HCT116 (cell line): Measurements from ENCODE around the gene TSC1.

Experiments used
- EGR1 ChIP-seq: IDR thresholded peaks from 2 replicates; pipeline ENCODE4 v1.6.1; 2012; ENCODE audit warnings: low read depth
- ELF1 ChIP-seq: IDR thresholded peaks from 2 replicates; pipeline ENCODE4 v1.6.1; 2012; ENCODE audit warnings: low read depth, borderline replicate concordance
- EZH2 ChIP-seq: fragments of 200-600 bp; sonication (generic); IDR thresholded peaks from 2 replicates; pipeline ENCODE4 v1.6.1; 2017; ENCODE audit warnings: antibody characterized with exemption, mixed run types
- EZH2phosphoT487 ChIP-seq: fragments of 200-600 bp; IDR thresholded peaks from 2 replicates; pipeline ENCODE4 v1.6.1; 2018; ENCODE audit warnings: antibody characterized with exemption, borderline replicate concordance
- POLR2A ChIP-seq: IDR thresholded peaks from 2 replicates; pipeline ENCODE4 v1.7.0; 2011; ENCODE audit warnings: borderline replicate concordance; ENCODE audit not compliant: insufficient read depth, insufficient read length; ENCODE audit errors: extremely low read depth
- POLR2AphosphoS5 ChIP-seq: IDR thresholded peaks from 2 replicates; pipeline ENCODE4 v1.6.1; 2011; ENCODE audit warnings: mild to moderate bottlenecking, low read depth, low read length, moderate library complexity
- SRF ChIP-seq: IDR thresholded peaks from 2 replicates; pipeline ENCODE4 v1.6.1; 2012; ENCODE audit warnings: low read depth
- YY1 ChIP-seq: IDR thresholded peaks from 2 replicates; pipeline ENCODE4 v1.6.1; 2011; ENCODE audit warnings: low read length, low read depth, moderate library complexity, mild to moderate bottlenecking; ENCODE audit not compliant: insufficient replicate concordance; ENCODE audit errors: extremely low read depth
- TF ChIP-seq, protein P1 (sequence below), 3 experiments: fragments of 200-600 bp in 1 of 3; sonication (generic) in 1 of 3; IDR thresholded peaks in 2 of 3; conservative IDR thresholded peaks in 1 of 3; 2 replicates each; pipeline ENCODE4 v1.5.1; 2012 to 2017; ENCODE audit warnings: low read depth in 2 of 3, low read length in 2 of 3, antibody characterized with exemption in 1 of 3, borderline replicate concordance in 1 of 3, control low read depth in 1 of 3, mild to moderate bottlenecking in 1 of 3, mixed read lengths in 1 of 3, mixed run types in 1 of 3, moderate library complexity in 1 of 3; ENCODE audit not compliant: insufficient read depth in 1 of 3
- TF ChIP-seq, protein P2 (sequence below): IDR thresholded peaks from 2 replicates; pipeline ENCODE4 v1.6.1; 2012
- TF ChIP-seq, protein P3 (sequence below): IDR thresholded peaks from 2 replicates; pipeline ENCODE4 v1.6.1; 2012; ENCODE audit warnings: low read depth
- TF ChIP-seq, protein P4 (sequence below): IDR thresholded peaks from 2 replicates; pipeline ENCODE4 v1.6.1; 2011; ENCODE audit warnings: mild to moderate bottlenecking, low read length, moderate library complexity; ENCODE audit not compliant: insufficient replicate concordance; ENCODE audit errors: extremely low read depth
- TF ChIP-seq, protein P5 (sequence below): IDR thresholded peaks from 2 replicates; pipeline ENCODE4 v1.6.1; 2012

DNA sequence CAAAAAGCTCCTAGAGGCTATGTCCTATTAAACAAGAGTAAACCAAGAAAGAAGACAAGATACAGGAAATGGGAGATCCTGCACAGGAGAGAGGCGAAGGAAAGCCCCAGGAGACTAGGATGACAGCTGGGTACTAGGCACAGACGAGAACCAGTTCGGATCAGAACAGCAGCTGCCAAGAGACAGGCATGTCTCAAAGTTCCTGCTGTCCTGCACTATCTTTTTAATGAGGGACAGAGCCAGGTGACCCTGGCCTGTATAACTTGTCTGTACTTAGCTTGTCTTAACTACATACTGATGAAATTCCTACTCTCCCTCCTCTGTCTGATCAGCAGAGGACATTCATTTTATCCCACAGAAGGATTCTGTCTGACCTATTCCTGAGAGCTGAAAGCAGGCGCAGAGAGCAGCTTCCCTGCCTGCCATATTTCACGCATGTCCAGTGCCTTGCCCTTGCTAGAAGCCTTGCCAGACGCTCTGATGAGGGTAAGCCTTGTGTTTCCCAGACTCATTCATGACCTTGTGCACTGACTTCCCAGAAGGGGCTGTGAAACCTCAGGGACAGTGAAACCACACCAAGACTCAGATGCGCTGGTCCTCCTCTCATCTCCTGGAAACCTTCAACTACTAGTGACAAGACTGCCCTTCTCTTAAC lies 24.7 kb downstream of the TSC1 start:
- TF ChIP-seq, protein P1, sequence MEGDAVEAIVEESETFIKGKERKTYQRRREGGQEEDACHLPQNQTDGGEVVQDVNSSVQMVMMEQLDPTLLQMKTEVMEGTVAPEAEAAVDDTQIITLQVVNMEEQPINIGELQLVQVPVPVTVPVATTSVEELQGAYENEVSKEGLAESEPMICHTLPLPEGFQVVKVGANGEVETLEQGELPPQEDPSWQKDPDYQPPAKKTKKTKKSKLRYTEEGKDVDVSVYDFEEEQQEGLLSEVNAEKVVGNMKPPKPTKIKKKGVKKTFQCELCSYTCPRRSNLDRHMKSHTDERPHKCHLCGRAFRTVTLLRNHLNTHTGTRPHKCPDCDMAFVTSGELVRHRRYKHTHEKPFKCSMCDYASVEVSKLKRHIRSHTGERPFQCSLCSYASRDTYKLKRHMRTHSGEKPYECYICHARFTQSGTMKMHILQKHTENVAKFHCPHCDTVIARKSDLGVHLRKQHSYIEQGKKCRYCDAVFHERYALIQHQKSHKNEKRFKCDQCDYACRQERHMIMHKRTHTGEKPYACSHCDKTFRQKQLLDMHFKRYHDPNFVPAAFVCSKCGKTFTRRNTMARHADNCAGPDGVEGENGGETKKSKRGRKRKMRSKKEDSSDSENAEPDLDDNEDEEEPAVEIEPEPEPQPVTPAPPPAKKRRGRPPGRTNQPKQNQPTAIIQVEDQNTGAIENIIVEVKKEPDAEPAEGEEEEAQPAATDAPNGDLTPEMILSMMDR (IDR thresholded peaks at IDR 0.05 in 2 of 3, conservative IDR thresholded peaks at IDR 0.05 in 1 of 3; ENCODE audit: borderline replicate concordance in 1 of 3, insufficient read depth in 1 of 3, low read depth in 2 of 3, low read length in 2 of 3): no peak
- TF ChIP-seq POLR2A: no peak
- TF ChIP-seq EZH2: no peak
- no peak for TF ChIP-seq EZH2phosphoT487
- TF ChIP-seq, protein P2, sequence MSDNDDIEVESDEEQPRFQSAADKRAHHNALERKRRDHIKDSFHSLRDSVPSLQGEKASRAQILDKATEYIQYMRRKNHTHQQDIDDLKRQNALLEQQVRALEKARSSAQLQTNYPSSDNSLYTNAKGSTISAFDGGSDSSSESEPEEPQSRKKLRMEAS: no peak
- no peak for TF ChIP-seq ELF1
- no peak for TF ChIP-seq YY1
- no peak for TF ChIP-seq SRF
- TF ChIP-seq, protein P3, sequence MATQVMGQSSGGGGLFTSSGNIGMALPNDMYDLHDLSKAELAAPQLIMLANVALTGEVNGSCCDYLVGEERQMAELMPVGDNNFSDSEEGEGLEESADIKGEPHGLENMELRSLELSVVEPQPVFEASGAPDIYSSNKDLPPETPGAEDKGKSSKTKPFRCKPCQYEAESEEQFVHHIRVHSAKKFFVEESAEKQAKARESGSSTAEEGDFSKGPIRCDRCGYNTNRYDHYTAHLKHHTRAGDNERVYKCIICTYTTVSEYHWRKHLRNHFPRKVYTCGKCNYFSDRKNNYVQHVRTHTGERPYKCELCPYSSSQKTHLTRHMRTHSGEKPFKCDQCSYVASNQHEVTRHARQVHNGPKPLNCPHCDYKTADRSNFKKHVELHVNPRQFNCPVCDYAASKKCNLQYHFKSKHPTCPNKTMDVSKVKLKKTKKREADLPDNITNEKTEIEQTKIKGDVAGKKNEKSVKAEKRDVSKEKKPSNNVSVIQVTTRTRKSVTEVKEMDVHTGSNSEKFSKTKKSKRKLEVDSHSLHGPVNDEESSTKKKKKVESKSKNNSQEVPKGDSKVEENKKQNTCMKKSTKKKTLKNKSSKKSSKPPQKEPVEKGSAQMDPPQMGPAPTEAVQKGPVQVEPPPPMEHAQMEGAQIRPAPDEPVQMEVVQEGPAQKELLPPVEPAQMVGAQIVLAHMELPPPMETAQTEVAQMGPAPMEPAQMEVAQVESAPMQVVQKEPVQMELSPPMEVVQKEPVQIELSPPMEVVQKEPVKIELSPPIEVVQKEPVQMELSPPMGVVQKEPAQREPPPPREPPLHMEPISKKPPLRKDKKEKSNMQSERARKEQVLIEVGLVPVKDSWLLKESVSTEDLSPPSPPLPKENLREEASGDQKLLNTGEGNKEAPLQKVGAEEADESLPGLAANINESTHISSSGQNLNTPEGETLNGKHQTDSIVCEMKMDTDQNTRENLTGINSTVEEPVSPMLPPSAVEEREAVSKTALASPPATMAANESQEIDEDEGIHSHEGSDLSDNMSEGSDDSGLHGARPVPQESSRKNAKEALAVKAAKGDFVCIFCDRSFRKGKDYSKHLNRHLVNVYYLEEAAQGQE: no peak
- TF ChIP-seq POLR2AphosphoS5: no peak
- TF ChIP-seq, protein P4, sequence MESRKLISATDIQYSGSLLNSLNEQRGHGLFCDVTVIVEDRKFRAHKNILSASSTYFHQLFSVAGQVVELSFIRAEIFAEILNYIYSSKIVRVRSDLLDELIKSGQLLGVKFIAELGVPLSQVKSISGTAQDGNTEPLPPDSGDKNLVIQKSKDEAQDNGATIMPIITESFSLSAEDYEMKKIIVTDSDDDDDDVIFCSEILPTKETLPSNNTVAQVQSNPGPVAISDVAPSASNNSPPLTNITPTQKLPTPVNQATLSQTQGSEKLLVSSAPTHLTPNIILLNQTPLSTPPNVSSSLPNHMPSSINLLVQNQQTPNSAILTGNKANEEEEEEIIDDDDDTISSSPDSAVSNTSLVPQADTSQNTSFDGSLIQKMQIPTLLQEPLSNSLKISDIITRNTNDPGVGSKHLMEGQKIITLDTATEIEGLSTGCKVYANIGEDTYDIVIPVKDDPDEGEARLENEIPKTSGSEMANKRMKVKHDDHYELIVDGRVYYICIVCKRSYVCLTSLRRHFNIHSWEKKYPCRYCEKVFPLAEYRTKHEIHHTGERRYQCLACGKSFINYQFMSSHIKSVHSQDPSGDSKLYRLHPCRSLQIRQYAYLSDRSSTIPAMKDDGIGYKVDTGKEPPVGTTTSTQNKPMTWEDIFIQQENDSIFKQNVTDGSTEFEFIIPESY: no peak
- TF ChIP-seq EGR1: no peak
- TF ChIP-seq, protein P5, sequence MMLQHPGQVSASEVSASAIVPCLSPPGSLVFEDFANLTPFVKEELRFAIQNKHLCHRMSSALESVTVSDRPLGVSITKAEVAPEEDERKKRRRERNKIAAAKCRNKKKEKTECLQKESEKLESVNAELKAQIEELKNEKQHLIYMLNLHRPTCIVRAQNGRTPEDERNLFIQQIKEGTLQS: no peak
